Endothelial cell of umbilical vein (primary cell): ENCODE results near the gene ADGRL3. TPM values are rescaled to one million over a fixed set of nuclear protein-coding genes. Genes with fewer than 3 reads are reported as not detected.

Experiments
- BruUV-seq: library from RNA; stranded (reverse); fragments of 400-500 nt; replicated peaks from 2 replicates; lab custom pipeline; 2021; lab: Mats Ljungman, UMichigan
- CTCF ChIA-PET: fragments of 300-600, 350-600 bp; sonication (Branson Sonifier 250); formaldehyde crosslinking; loops from one replicate; lab custom pipeline; 2021; ENCODE audit warnings: antibody characterized with exemption, inconsistent platforms; lab: Charles Lee
- POLR2A ChIA-PET: fragments of 300-600, 350-600 bp; sonication (Branson Sonifier 250); formaldehyde crosslinking; loops from one replicate; lab custom pipeline; 2021; ENCODE audit warnings: antibody characterized with exemption, inconsistent platforms; lab: Charles Lee
- DNase-seq: peaks from one replicate; pipeline ENCODE4 v3.0.0-alpha.2; 2011; ENCODE audit warnings: low read depth, low spot score
- FAIRE-seq: peaks from 2 replicates; lab custom pipeline; 2011; peaks lifted over from hg19 to GRCh38; lab: Jason Lieb, UNC
- H2AFZ ChIP-seq: 2 replicates; pipeline ENCODE4 v1.6.0; 2012; ENCODE audit warnings: low read depth, low read length, control low read depth, inconsistent platforms
- H3K27ac ChIP-seq: 2 replicates; pipeline ENCODE4 v1.5.1; 2011; ENCODE audit warnings: low read depth, mild to moderate bottlenecking, control low read depth, low read length, moderate library complexity; ENCODE audit not compliant: insufficient read depth
- H3K27me3 ChIP-seq, 2 experiments: 2 replicates each; pipeline versions ENCODE4 v1.6.0 to v1.6.1; 2011; ENCODE audit warnings: low read length in 2 of 2, mixed read lengths in 1 of 2; ENCODE audit not compliant: control insufficient read depth in 2 of 2, insufficient read depth in 2 of 2
- H3K36me3 ChIP-seq, 2 experiments: 2 replicates in 1 of 2; 3 replicates in 1 of 2; pipeline ENCODE4 v1.5.1; 2011; ENCODE audit warnings: low read length in 2 of 2, mild to moderate bottlenecking in 1 of 2, moderate library complexity in 1 of 2; ENCODE audit not compliant: control insufficient read depth in 2 of 2, insufficient read depth in 2 of 2; ENCODE audit errors: extremely low read depth in 1 of 2
- H3K4me1 ChIP-seq: 3 replicates; pipeline ENCODE4 v1.5.1; 2011; ENCODE audit warnings: mild to moderate bottlenecking, low read length; ENCODE audit not compliant: control insufficient read depth, insufficient read depth; ENCODE audit errors: extremely low read depth
- H3K4me2 ChIP-seq: 2 replicates; pipeline ENCODE4 v1.6.1; 2011; ENCODE audit warnings: low read length, control low read depth, mixed read lengths; ENCODE audit not compliant: insufficient read depth
- H3K4me3 ChIP-seq, 3 experiments: fragments of 200-600 bp in 1 of 3; sonication (generic), shearing (Covaris generic) in 1 of 3; replicated peaks in 1 of 3; 2 replicates each; pipeline ENCODE4 v1.5.1; 2011 to 2016; ENCODE audit warnings: control low read depth in 3 of 3, low read length in 3 of 3, mild to moderate bottlenecking in 2 of 3, inconsistent platforms in 1 of 3, low read depth in 1 of 3, moderate library complexity in 1 of 3; ENCODE audit not compliant: insufficient read depth in 1 of 3
- H3K79me2 ChIP-seq: 2 replicates; pipeline ENCODE4 v1.6.0; 2012; ENCODE audit warnings: low read length, inconsistent platforms; ENCODE audit not compliant: control insufficient read depth, insufficient read depth
- H3K9ac ChIP-seq: replicated peaks from 2 replicates; pipeline ENCODE3; 2011; ENCODE audit warnings: low read length, control low read depth; ENCODE audit not compliant: insufficient read depth; ENCODE audit errors: extremely low read depth
- H3K9me1 ChIP-seq: replicated peaks from 3 replicates; pipeline ENCODE4 v1.6.0; 2011; ENCODE audit warnings: mild to moderate bottlenecking, low read length; ENCODE audit not compliant: control insufficient read depth, insufficient read depth; ENCODE audit errors: extremely low read depth
- H3K9me3 ChIP-seq: replicated peaks from 2 replicates; pipeline ENCODE4 v1.5.1; 2012; ENCODE audit warnings: low read length, inconsistent platforms; ENCODE audit not compliant: control insufficient read depth, insufficient read depth
- H4K20me1 ChIP-seq: replicated peaks from 2 replicates; pipeline ENCODE3; 2011; ENCODE audit warnings: mild to moderate bottlenecking, low read length; ENCODE audit not compliant: control insufficient read depth, insufficient read depth; ENCODE audit errors: extremely low read depth
- EZH2 ChIP-seq: IDR thresholded peaks from 2 replicates; pipeline ENCODE4 v1.6.1; 2012; ENCODE audit warnings: borderline replicate concordance, low read depth, mild to moderate bottlenecking, moderate library complexity, low read length, inconsistent platforms; ENCODE audit not compliant: severe bottlenecking
- FOS ChIP-seq: IDR thresholded peaks from 2 replicates; pipeline ENCODE4 v1.6.1; 2011; ENCODE audit warnings: mild to moderate bottlenecking, low read length, moderate library complexity, borderline replicate concordance; ENCODE audit not compliant: insufficient read depth
- GATA2 ChIP-seq: IDR thresholded peaks from 2 replicates; pipeline ENCODE4 v1.7.0; 2011; ENCODE audit warnings: low read depth, mild to moderate bottlenecking, moderate library complexity, mixed read lengths, low read length; ENCODE audit not compliant: insufficient read length, insufficient read depth
- JUN ChIP-seq: IDR thresholded peaks from 2 replicates; pipeline ENCODE4 v1.6.1; 2011; ENCODE audit warnings: borderline replicate concordance, low read depth; ENCODE audit not compliant: insufficient read length, insufficient read depth
- MAX ChIP-seq: IDR thresholded peaks from 2 replicates; pipeline ENCODE4 v1.6.1; 2011; ENCODE audit not compliant: insufficient read depth, insufficient read length
- MYC ChIP-seq: IDR thresholded peaks from one replicate; pipeline ENCODE4 v1.6.1; 2011; ENCODE audit warnings: mild to moderate bottlenecking, low read depth, low read length
- POLR2A ChIP-seq: IDR thresholded peaks from 2 replicates; pipeline ENCODE4 v1.6.1; 2012; ENCODE audit warnings: low read depth, mild to moderate bottlenecking, control low read depth, low read length
- POLR2AphosphoS5 ChIP-seq: IDR thresholded peaks from 2 replicates; pipeline ENCODE4 v1.6.1; 2012; ENCODE audit warnings: low read depth, mild to moderate bottlenecking, control low read depth, low read length, moderate library complexity; ENCODE audit not compliant: insufficient read depth
- dilution Hi-C: fragments of 300-500 bp; cut with MboI; formaldehyde crosslinking; loops from one replicate; pipeline ENCODE4 v1.15.0; 2019; ENCODE audit warnings: low sequenced_read_pairs; ENCODE audit not compliant: extremely low pct_ligation_motif_present
- intact Hi-C: fragments of 100-400 bp; cut with micrococcal nuclease; formaldehyde crosslinking; loops from one replicate; pipeline ENCODE4 v1.10.0; 2022
- polyA plus RNA-seq, 4 experiments: library from polyadenylated mRNA; depleted of rRNA in 3 of 4; stranded (reverse) in 3 of 4; unstranded in 1 of 4; fragments of >200 nt; gene quantifications; 2 replicates each; pipeline versions ENCODE4 v1.2.1 to v1.2.3, GENCODE V29; 2011 to 2012; ENCODE audit warnings: missing spikeins in 1 of 4
- total RNA-seq: library from RNA; stranded (reverse); gene quantifications from 2 replicates; pipeline ENCODE4 v1.2.3, GENCODE V29; 2021
- TF ChIP-seq, protein P1 (sequence below), 2 donors: IDR thresholded peaks; 1 replicate in 1 of 2; 2 replicates in 1 of 2; pipeline ENCODE4 v1.5.1; 2011; ENCODE audit warnings: low read length in 2 of 2, mild to moderate bottlenecking in 2 of 2, moderate library complexity in 2 of 2, control low read depth in 1 of 2, inconsistent platforms in 1 of 2, low read depth in 1 of 2; ENCODE audit not compliant: insufficient read depth in 1 of 2; ENCODE audit errors: extremely low read depth in 1 of 2

ADGRL3 gene
- total and polyA plus RNA-seq, 2 donors (not counting 3 experiments of a cell fraction or from before 2014, with no cell fraction given), result not detected

DNA sequence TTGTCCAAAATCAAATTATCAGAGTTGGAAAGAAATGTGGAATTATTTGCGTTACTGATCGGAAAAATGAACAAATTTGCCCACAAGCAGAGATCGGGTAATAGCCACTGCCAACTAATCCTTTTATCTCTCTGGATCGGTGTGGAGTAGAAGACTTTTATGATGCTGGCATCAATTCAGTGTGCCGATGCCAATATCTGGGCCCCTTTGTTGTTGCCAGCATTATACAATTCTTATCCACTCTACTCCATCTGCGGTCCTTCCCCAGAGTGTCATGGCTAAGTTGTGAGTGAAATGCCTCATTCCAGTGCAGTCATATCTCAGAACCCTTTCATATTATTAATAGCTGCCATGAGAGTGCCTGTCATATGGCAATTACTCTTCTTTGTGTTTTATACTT is 660.2 kb downstream of the ADGRL3 start:
- POLR2A ChIA-PET, result no interaction called here
- TF ChIP-seq MAX (no peak), EZH2 (no peak), JUN (no peak), MYC (no peak), FOS (no peak), GATA2 (no peak), POLR2AphosphoS5 (no peak), POLR2A (no peak)
- TF ChIP-seq, protein P1, sequence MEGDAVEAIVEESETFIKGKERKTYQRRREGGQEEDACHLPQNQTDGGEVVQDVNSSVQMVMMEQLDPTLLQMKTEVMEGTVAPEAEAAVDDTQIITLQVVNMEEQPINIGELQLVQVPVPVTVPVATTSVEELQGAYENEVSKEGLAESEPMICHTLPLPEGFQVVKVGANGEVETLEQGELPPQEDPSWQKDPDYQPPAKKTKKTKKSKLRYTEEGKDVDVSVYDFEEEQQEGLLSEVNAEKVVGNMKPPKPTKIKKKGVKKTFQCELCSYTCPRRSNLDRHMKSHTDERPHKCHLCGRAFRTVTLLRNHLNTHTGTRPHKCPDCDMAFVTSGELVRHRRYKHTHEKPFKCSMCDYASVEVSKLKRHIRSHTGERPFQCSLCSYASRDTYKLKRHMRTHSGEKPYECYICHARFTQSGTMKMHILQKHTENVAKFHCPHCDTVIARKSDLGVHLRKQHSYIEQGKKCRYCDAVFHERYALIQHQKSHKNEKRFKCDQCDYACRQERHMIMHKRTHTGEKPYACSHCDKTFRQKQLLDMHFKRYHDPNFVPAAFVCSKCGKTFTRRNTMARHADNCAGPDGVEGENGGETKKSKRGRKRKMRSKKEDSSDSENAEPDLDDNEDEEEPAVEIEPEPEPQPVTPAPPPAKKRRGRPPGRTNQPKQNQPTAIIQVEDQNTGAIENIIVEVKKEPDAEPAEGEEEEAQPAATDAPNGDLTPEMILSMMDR (IDR thresholded peaks at IDR 0.05; ENCODE audit: extremely low read depth in 1 of 2, insufficient read depth in 1 of 2, low read depth in 1 of 2, low read length in 2 of 2), result no peak
- no peak overlapping the region for H3K4me3 ChIP-seq
- no peaks in the 10 kb centered on the region for H3K36me3 ChIP-seq
- BruUV-seq, result no TSS peak
- H3K9me1 ChIP-seq, result no peaks in the 10 kb centered on the region
- H3K79me2 ChIP-seq, result no peaks in the 10 kb centered on the region
- CTCF ChIA-PET, result no interaction called here
- intact Hi-C loops (no loop called here), dilution Hi-C loops (no loop called here)
- H3K4me2 ChIP-seq, result no peak overlapping the region
- H2AFZ ChIP-seq, result no peak overlapping the region
- no peaks in the 10 kb centered on the region for H3K4me1 ChIP-seq
- no peak overlapping the region for H3K9ac ChIP-seq
- DNase-seq (no peak), FAIRE-seq (no peak)
- no peaks in the 10 kb centered on the region for H3K9me3 ChIP-seq
- no peaks in the 10 kb centered on the region for H3K27me3 ChIP-seq
- no peaks in the 10 kb centered on the region for H4K20me1 ChIP-seq
- H3K27ac ChIP-seq, result no peak overlapping the region
